Cortex of kidney (tissue), 1 donor: ENCODE data around the gene CRIP2.

Experiments used
- DNase-seq: peaks from one replicate; lab custom pipeline; 2025; lab: John Stamatoyannopoulos, UW

CRIP2 gene

DNA sequence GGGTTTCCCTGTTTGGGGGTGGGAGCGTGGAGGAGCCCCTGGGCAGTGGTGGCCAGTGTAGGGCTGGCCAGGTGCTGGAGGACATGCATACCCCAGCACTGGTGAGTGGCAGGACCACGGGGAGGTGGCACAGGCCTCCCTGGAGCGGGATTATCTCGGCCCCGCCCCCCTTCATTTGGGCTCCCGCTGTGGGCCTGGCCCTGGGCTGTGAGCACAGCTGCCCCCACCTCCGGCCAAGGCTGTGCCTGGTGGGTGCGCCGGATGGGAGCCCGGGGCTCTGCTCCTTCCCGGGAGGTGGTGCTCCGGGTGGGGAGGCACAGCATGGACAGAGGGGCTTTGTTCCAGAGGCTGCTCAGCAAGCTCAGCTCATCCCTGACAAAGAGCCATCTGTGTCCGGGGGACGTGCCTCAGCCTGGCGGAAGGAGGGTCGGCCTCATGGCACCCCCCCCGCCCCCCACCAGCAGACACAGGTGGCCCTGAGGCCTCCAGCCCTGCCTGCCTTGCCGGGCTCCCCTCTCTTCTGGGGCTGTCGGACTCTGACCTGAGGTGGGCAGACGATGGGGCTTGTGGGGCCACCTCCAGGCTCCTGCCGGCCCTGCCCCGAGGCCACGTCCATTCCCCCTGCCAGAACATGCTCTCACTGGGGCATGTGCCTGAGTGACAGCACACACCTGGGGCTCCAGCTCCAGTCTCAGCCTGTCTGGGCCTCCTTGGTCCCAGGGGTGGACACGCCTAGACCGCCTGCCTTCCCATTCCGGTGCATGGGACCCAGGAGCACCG, 24.8 kb downstream of the CRIP2 start:
- DNase-seq = no peak

DNA sequence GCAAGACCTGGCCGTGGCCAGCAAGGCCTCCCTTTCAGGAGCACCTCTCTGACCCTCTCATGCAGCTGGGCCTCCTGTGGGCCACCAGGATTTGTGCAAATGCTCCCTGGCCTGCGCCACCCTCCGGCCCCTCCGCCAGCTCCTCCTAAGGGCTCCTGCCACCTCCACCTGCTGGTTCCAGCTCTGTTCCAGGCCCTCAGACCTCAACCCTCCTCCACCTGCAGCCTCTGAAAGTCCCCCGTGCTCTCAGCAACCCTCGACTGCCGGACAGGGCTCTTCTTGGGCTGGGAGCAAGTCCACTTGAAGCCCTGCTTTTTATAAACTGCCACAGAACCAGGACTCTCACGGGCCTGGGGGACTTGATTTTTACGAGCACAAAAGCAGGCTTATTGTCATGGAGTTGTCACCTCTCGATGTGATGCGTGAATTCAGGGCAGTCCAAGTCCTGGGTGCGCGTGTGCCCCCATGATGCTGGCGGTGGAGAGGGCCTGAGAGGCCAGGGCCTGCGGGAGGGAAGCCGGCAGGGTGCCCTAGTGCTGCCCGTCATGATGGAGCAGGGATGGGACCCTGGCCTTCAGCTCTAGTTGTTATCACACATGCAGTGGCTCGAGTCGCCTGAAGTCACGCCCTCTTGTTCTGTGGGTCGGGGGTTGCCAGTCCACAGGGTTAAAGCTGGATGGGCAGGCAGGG, 25.6 kb downstream of the CRIP2 start:
- DNase-seq = no peak

DNA sequence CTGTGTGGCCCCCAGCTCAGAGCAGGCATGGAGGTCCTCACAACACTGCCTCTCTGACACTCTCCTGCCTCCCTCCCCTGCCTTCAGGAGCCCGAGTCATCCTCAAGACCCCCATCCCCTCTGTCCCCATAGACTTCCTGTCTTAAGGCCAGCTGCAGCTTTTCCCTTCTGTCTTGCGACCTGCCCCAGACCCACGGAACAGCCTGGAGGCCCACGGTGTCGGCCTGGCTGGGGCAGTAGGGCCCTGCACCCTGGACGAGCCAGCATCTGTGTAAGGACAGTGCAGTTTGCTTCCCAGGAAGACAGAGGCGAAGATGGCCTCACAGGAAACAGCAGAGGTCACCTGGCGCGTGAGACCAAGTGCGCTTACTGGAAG, 26.1 kb downstream of the CRIP2 start:
- no peak for DNase-seq

DNA sequence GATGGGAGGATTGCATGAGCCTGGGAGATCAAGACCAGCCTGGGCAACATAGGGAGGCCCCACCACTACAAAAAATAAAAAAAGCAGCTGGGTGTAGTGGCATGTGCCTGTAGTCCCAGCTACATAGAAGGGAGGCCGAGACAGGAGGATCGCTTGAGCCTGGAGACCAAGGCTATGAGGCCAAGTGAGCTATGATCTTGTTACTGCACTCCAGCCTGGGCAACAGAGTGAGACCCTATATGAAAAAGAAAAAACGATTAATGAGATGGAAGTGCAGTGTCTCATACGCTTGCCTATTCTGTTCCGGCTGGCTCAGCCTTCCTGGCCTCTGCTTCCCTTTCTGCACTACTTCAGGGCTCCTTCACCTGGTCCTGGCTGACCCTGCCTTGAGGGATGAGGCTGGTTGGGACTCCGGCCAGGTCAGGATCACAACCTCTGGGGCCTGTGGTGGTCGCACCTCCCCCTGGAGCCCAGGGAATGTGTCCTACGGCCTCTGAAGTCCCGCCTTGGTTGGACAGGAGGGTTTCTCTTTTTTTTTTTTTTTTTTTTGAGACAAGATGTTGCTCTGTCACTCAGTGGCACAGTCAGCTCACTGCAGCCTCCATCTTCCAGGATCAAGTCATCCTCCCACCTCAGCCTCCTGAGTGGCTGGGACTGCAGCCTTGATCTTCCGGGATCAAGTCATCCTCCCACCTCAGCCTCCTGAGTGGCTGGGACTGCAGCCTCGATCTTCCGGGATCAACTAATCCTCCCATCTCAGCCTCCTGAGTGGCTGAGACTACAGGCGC, 27.1 kb downstream of the CRIP2 start:
- DNase-seq = no peak

DNA sequence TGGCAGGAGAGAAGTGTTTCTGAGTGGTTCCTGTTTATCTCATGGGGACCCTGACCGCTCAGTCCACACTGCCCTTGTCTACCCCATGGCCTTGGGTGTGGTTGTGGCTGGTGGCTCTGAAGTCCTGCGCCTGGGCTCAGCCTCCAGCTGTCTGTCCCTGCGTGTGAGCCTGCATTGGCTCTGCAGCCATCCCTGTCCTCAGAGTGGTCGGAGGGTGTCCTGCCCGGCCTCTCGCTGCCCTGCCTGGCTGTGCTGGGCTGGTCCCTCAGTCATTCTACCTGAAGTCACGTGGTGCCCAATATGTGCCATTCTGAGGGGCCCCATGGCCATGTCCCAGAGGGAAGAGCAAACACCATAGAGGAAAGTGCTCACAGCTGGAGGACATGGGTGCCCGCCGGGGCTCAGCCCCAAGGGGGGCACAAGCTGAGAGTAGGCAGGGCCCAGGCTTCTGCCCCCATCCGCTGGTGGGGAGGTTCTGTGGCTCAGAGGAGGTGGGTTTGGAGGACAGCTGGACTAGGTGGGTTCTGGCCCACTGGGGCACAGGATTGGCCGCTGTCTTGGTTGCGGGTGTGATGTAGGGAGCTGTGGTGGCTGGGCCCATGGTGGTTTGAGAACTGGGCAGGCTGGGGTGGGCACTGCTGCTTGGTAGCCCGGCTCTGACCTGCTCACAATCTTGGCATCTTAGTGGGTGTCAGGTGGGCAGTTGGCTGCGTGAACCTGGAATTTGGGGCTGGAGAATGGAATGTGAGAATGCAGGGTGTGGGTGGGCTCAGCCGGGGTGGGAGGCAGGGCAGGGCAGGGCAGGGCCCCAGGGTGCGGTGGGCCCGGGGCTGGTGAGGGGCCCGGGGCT, 28.1 kb downstream of the CRIP2 start:
- no peak for DNase-seq

DNA sequence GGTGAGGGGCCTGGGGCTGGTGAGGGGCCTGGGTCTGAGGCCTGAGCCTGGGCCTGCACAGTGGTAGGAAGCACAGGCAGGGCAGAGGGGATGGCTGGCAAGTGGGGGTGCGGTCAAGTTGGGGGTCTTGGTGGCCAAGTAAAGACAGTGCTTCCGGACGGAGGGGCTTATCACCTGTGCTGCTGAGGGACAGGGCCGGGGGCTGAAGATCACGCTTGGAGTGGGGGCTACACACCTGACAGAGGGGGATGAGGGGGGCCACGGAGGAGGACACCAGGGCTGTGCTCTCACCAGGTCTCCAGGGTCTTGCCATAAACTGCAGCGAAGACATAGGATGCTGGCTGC, 28.6 kb downstream of the CRIP2 start:
- DNase-seq = no peak

DNA sequence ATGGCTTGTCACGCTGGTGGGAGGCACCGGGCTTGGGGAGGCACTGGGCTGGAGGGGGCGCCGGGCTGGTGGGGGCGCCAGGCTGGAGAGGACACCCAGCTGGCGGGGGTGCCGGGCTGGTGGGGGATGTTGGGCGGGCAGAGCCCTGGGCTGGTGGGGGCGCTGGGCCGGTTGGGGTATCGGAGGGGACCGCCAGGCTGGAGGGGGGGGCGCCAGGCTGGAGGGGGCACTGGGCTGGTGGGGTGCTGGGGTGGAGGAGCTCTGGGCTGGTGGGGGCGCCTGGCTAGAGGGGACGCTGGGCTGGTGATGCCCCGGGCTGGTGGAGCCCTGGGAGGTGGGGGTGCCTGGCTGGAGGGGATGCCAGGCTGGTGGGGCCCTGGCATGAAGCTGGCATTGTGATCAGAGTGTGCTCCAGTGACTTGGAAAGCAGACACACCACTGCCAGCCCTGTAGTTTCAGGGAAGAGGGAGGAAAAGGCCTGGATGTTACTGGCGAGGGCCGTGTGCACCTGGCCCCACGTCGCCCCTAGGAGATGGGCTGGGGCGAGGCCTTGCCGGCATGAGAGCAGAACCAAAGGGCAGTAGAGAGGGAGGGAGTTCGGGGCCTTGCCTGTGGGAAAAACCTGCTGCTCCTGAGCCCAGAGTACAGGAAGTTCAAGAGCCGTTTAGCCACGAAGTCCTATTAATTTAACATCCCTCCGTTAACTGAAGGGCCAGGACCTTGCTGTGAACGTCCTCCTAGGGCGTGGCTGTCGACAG, 29.5 kb downstream of the CRIP2 start:
- DNase-seq = no peak

DNA sequence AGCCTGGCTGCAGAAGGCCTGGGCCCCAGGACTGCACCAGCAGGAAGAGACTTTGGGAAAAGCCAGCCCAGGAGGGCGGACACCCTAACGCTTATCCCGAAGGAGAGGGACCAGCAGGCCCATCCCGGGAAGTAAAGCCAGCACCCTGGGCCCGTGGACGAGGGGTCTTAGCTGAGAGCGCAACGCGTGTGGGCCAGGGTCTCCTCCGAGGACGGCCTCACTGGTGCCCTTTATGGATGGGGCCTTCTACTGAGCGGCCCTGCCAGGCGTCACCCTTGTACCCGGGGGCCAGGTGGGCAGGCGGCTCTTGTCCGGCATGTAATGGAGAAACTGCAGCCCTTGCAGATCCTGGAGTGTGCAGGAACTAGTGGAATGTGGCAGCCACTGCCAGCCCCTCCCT, 30.5 kb downstream of the CRIP2 start:
- DNase-seq = no peak

DNA sequence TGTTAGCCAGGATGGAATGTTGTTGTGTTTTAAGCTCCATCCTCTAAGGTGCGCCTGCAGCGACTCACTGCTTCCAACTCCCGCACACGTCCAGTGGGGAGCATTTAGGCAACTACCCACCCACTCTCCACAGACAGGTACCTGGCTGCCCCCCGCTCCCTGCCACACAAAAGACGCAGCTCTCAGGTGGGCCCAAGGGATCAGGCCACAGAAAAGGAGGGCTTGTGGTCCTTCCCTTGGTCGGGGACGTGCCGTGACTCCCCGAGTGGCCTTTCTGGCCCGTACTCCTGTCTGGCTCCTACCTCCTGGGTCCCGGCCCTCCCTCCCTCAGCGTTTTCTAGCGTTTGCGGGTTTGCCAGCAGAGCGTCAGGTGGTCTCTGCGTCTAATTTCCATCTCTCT, 32.6 kb downstream of the CRIP2 start:
- no peak for DNase-seq

DNA sequence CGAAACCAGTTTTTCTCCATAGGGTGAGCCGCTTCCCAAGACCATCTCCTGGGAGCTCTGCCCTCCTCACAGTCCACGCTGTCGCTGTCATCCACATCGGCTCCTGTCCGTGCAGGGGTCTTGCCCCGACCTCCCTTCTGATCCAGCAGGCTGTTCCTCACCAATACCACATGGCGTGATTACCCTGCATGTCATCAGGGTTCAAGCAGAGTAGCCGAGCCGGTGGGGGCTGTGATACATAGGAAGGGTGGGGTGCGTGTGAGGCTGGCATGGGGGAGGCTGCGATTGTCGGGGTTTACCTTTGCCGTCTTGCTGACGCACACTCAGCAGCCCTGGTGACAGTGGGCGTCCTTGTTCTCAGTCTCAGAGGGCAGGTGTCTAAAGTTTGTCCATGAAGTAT, 33.4 kb downstream of the CRIP2 start:
- DNase-seq = no peak

DNA sequence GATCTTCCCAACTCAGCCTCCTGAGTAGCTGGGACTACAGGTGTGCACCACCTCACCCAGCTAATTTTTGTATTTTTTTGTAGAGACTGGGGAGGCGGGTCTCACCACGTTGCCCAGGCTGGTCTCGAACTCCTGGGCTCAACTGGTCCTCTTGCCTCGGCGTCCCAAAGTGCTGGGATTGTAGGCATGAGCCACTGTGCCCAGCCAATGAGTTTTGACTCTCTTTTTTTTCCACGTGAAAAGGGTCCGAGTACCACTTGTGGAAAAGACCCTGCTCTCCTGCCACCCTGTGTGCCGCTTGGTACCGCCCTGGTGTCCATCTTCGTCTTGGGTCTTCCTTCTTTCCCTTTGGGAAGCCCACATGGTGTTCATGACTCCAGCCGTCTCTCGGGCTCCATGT, 34.0 kb downstream of the CRIP2 start:
- DNase-seq = no peak

DNA sequence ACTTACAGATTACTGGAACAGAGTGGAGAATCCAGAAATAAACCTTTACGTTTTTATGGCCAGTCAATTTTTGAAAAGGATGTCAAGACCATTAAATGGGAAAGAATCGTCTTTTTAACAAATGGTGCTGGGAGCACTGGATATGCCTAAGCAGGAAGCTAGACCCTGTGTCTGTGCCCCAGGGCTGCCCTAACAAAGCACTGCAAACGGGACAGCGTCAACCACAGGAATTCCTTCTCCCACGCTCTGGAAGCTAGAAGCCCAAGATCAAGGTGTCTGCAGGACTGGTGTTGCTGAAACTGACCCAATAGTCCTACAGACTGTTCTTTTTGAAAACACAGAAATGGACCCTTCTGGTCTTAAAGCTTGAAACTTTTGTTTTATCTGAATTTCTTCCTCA, 42.5 kb downstream of the CRIP2 start:
- DNase-seq = no peak

DNA sequence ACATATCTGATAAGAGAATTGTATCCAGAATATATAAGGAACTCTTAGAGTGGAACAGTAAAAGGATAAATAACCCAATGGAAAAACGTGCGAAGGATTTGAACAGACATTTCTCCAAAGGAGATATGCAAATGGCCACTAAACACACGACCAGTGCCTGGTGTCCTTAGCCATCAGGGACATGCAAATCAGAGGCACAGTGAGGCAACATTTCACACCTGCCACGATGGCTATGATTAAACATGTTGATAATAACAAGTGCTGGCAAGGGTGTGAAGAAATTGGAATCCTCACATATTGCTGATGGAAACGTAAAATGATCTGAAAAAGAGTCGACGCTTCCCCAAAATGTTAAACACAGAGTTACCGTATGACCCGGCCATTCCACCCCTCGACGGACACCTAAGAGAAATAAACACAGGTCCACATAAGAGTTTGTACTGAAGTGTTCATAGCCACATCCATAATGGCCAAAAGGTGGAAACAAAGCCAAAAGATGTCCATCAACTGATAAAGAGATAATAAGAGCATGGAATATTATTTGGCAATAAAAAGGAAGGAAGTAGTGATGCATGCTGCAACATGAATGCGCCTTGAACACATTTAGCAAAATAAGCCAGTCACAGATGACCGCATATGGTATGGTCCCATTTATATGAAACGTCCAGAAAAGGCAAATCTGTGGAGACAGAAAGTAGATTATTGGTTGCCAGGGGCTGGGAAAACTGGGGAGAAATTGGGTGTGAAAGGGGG, 45.5 kb downstream of the CRIP2 start:
- no peak for DNase-seq

DNA sequence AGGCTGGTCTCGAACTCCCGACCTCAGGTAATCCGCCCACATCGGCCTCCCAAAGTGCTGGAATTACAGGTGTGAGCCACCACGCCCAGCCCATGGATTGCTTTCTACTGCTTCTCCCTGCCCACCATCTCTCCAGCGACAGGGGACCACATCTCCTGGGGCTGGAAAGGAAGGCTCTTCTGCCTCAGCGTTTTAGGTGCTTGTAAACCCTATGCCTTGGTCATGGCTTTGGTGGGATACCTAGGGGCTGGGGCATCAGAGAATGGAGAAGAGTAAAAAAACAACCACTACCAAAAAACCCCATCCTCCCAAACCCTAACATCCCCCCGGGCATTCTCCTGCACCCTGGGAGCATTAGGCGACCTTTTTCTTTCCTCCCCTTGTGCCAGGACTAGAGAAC, 50.7 kb downstream of the CRIP2 start:
- DNase-seq = no peak

DNA sequence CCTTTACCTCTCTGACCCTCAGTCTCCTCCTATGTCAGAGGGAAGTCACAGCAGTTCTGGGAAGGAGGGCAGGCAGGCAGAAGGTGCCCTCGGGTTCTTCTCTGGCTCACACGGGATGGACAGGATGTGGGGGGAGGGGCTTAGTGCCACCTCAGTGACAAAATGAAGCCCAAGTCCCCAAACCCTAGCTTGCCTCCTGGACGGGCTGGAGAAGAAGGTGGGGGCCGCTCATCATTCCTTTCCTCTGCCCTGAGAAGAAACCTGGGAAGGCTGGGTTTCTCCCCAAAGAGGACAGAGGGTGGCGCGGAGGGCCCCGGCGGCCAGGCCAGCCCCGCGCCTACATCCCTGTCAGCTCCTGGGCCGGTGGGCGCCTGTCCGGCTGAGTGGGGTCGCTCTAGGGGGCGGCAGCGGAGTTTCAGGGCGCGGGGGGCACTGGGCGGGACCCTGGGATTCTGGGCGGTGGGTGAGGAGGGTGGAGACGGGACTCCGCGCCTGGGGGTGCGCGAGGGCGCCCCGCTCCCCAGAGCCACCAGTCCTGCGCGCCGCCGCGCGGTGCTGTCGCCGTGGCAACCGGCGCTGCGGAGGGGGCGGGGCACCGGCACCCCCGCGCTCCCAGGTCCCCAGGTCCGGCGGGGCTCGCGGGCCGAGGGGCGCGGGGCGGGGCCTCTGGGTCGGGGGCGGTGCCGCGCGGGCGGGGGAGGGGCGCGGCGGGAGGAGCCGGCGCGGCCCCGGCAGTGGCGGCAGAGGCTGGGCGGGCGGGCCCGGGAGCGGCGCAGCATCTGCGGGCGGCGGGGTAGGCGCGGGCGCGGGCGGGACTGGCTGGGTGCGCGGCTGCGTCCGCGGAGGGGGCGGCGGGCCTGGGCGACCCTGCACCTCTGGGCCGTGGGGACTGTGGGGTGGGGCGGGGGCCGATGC, 51.5 kb downstream of the CRIP2 start, which contains the start of gene TMEM121:
TSS of gene TMEM121 (plus strand) at position 723 of the 915 bp plus-strand sequence. CDS start 2,252 bp downstream, outside the sequence.
- no peak for DNase-seq

DNA sequence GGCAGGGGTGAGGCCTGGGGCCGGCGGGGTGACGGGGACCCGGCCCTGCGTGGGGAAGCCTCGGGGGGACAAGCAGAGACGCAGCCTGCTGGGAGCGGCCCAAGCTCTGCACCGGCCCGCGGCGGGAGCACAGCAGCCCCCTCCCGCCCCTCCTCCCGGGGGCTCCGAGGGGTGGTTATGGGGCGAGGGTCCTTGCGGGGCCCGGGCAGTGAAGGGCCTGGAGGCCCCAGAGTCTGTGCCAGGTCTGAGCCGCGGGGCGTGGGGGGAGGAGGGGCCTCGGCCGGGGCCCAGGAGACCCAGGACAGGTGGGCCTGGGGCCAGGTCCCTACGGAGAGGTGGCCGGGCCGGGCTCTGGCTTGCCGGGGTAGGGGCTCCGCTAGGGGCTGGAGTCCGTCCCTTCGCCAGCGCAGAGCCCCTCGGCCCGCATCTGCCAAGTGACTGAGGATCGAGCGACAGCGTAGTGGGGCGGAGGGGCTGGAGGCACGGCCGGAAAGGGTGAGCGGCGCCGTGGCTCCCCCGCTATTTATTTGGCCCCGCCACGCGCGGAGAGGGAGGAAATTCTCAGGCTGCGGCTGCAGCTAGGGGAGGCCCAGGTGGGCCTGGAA, 52.3 kb downstream of the CRIP2 start:
- DNase-seq = no peak

DNA sequence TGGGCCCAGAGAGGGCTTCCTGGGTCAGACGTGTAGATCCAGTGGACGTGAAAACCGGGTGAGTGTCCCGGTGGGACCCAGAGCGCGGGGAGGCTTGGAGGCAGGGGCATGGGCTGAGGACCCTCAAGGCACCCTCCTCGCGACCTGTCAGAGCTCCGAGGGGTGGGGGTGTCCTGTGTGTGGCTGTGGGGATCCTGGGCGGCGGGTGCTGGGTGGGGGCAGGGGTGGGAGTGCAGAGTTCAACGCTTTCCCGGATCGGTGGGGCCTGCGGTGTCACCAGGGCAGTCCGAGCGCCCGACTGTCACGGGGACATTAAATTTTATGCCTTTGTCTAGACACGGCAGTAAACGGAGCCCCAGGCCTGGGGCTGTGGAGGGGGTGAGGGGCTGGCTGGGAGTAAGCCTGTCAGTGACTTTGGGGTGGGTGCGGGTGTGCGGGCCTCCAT, 52.8 kb downstream of the CRIP2 start:
- DNase-seq = no peak

DNA sequence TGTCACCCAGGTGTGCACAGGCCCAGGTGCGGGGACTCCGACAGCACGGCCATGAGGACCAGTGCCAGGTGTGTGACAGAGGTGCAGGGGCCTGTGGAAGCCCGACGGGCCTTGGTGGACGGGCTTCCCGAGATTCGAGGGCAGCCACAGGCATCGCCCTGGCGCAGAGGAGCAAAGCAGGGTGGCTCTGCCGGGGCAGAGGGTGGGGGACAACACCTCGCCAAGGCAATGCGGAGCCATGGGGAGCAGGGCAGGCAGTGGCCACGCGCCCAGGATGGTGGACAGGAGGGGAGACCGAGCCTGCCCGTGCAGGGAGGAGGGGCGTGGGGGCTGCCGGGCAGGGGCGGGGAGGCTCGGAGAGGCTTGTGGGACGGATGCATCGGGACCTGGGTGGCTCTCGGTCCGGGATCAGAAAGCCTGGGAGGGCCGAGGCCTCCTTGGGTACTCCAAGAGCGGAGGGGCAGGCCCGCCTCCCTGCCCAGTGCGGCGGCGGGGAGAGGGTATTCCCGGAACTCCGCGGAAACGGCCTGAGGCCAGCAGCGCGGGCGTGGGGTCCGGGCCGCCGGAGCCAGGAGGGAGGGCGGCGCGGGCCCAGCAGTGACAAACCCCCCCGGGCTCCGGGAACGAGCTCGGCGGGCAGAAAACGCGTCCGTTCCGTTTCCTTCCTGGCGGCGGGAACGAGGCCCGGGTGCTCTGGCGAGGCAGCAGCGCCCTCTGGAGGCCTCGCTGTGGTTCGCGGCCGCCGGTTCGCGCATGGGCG, 53.4 kb downstream of the CRIP2 start:
- no peak for DNase-seq
